Aortic smooth muscle cell (primary cell): ENCODE data around the gene ANKRD13C. TPM values are rescaled to one million over a fixed set of nuclear protein-coding genes. Genes with fewer than 3 reads are reported as not detected.

ENCODE experiments used
- total RNA-seq: library from RNA; depleted of rRNA; stranded (reverse); fragments of >200 nt; gene quantifications from 2 replicates; pipeline ENCODE4 v1.2.3, GENCODE V29; 2014

The ANKRD13C gene
- total RNA-seq, result 33.7 and 33.8 TPM in 2 replicates

DNA sequence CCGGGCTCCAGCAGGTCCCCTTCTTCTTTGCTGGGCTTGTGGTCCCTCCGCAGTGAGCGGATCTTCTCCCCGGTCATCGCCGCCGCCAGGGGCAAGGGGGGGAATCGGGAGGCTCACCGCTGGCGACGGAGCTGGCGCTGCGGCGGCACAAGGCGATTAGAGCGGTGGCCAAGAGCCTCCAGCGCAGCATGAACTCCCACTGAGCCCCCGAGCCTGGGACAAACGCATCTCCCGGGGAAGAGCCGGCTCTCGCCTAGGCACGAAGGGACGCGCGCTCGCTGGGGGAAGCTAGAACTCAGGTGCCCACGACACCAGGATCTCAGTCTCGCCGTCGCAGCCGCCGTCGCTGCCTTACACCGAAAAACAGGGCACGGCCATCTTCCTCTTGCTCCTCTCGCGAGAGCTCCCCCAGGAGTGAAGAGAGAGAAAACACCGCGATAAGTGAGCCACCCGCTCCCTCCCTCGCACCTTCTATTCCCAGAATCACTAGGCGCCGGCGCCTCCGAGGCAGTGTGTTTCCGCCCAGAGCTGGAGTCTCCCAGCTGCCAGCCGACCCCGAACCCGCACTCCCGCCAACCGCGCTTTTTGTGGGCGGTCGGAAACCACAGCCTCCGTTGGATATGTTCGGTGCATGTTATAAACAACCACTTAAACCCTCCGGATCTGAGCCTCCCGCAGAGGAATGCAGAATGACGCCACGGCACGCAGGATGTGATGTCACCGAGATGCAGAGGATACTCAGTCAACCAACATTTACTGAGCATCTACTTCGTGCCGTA lies at the start of gene ANKRD13C:
ANKRD13C (minus strand) TSS at position 391 of the 779 bp plus-strand sequence; CDS start at position 77, 314 bp downstream.

GRCh38 chr1:70221238-70222121 lies 133.0 kb downstream of the ANKRD13C start, which contains the start of gene SRSF11:
Gene SRSF11, plus strand, starts transcription at chr1:70221380. Its CDS starts 257 bp downstream, at chr1:70221637.

Other genes starting within 250 kb of the ANKRD13C start
- 17.9 and 20.1 TPM in 2 replicates for gene LRRC40, start 149.1 kb downstream of the ANKRD13C start, total RNA-seq
- gene SRSF11, start 133.3 kb downstream of the ANKRD13C start, total RNA-seq, result 112 and 121 TPM in 2 replicates
- gene CTH, start 56.5 kb upstream of the ANKRD13C start, total RNA-seq, result 1.7 and 2.1 TPM in 2 replicates